GM12878 (cell line): ENCODE measurements around the gene MYO15A. TPM values are rescaled to one million over a fixed set of nuclear protein-coding genes. Genes with fewer than 3 reads are reported as not detected.
A peak's percentile ranks its signal among the peaks of the same experiment; 100 is the strongest.

Experiments
- ATAC-seq: fragments of 200-7000 bp; cut with Tn5 transposase; 3 replicates; pipeline ENCODE4 v1.9.1; 2020; ENCODE audit warnings: mild to moderate bottlenecking, moderate library complexity
- BruUV-seq: library from RNA; stranded (reverse); fragments of 400-500 nt; replicated peaks from 2 replicates; lab custom pipeline; 2021; lab: Mats Ljungman, UMichigan
- CTCF ChIA-PET: fragments of 300-600 bp; sonication (Branson Sonifier 250); formaldehyde crosslinking; extraction: SDS; loops from one replicate; lab custom pipeline; 2021; ENCODE audit warnings: inconsistent platforms; lab: Yijun Ruan, JAX
- POLR2A ChIA-PET: fragments of 350-600 bp; formaldehyde crosslinking; extraction: SDS; loops from one replicate; lab custom pipeline; 2021; ENCODE audit warnings: inconsistent platforms; lab: Charles Lee
- RAD21 ChIA-PET: fragments of 300-600 bp; sonication (Branson Sonifier 250); formaldehyde crosslinking; loops from one replicate; lab custom pipeline; 2023; ENCODE audit warnings: antibody characterized with exemption; ENCODE audit not compliant: unreplicated experiment; lab: Charles Lee
- SMC1A ChIA-PET: fragments of 300-600 bp; sonication (Branson Sonifier 250); formaldehyde crosslinking; loops from one replicate; lab custom pipeline; 2023; ENCODE audit not compliant: unreplicated experiment, uncharacterized antibody; lab: Charles Lee
- DNase-seq: peaks from one replicate; pipeline ENCODE4 v3.0.0-alpha.2; 2011; ENCODE audit warnings: low read depth, low spot score
- FAIRE-seq: peaks from 3 replicates; lab custom pipeline; 2011; peaks lifted over from hg19 to GRCh38; lab: Jason Lieb, UNC
- H2AFZ ChIP-seq: 2 replicates; pipeline ENCODE4 v1.6.0; 2011; ENCODE audit warnings: low read depth, low read length, control low read depth; ENCODE audit not compliant: control insufficient read depth
- H3K27ac ChIP-seq: 2 replicates; pipeline ENCODE4 v1.5.1; 2011; ENCODE audit warnings: control low read depth; ENCODE audit not compliant: control insufficient read depth, insufficient read depth
- H3K27me3 ChIP-seq, 2 experiments: replicated peaks in 1 of 2; 2 replicates each; pipeline versions ENCODE4 v1.6.0 to v1.6.1; 2011; ENCODE audit warnings: low read length in 1 of 2; ENCODE audit not compliant: control insufficient read depth in 2 of 2, insufficient read depth in 2 of 2
- H3K36me3 ChIP-seq, 2 experiments: 2 replicates each; pipeline ENCODE4 v1.5.1; 2011; ENCODE audit warnings: low read length in 1 of 2; ENCODE audit not compliant: control insufficient read depth in 2 of 2, insufficient read depth in 2 of 2
- H3K4me1 ChIP-seq: 2 replicates; pipeline ENCODE4 v1.6.1; 2011; ENCODE audit warnings: mild to moderate bottlenecking, low read length, moderate library complexity, mixed read lengths; ENCODE audit not compliant: control insufficient read depth, insufficient read depth
- H3K4me2 ChIP-seq: 2 replicates; pipeline ENCODE4 v1.6.0; 2011; ENCODE audit warnings: control low read depth; ENCODE audit not compliant: control insufficient read depth, insufficient read depth
- H3K4me3 ChIP-seq: fragments of 200-600 bp; sonication (generic); 2 replicates; pipeline ENCODE4 v1.5.1; 2016
- H3K79me2 ChIP-seq: 2 replicates; pipeline ENCODE4 v1.6.0; 2011; ENCODE audit warnings: low read length; ENCODE audit not compliant: control insufficient read depth, insufficient read depth
- H3K9ac ChIP-seq: 2 replicates; pipeline ENCODE4 v1.8.0; 2011; ENCODE audit warnings: low read length, control low read depth, mixed read lengths; ENCODE audit not compliant: control insufficient read depth, insufficient read depth
- H3K9me3 ChIP-seq: replicated peaks from 3 replicates; pipeline ENCODE4 v1.5.1; 2011; ENCODE audit warnings: mild to moderate bottlenecking, low read length; ENCODE audit not compliant: control insufficient read depth, insufficient read depth
- H4K20me1 ChIP-seq: 2 replicates; pipeline ENCODE4 v1.6.0; 2011; ENCODE audit not compliant: control insufficient read depth, insufficient read depth
- CBX5 ChIP-seq: sonication (generic); IDR thresholded peaks from 2 replicates; pipeline ENCODE4 v1.6.1; 2016; ENCODE audit warnings: low read depth, moderate library complexity, mild to moderate bottlenecking, inconsistent platforms
- CHD1 ChIP-seq: IDR thresholded peaks from 2 replicates; pipeline ENCODE4 v1.6.1; 2012; ENCODE audit warnings: low read depth, low read length, improper control_type of control experiment
- CHD2 ChIP-seq: IDR thresholded peaks from 2 replicates; pipeline ENCODE4 v1.6.1; 2011; ENCODE audit warnings: low read depth, low read length, improper control_type of control experiment, borderline replicate concordance
- CTCF ChIP-seq, 3 experiments: IDR thresholded peaks in 2 of 3; conservative IDR thresholded peaks in 1 of 3; 2 replicates each; pipeline ENCODE4 v1.5.1; 2011; ENCODE audit warnings: low read depth in 3 of 3, low read length in 3 of 3, mild to moderate bottlenecking in 3 of 3, control low read depth in 2 of 3, moderate library complexity in 2 of 3, inconsistent platforms in 1 of 3, mixed read lengths in 1 of 3; ENCODE audit not compliant: control insufficient read depth in 2 of 3, insufficient read depth in 1 of 3; ENCODE audit errors: extremely low read depth in 1 of 3
- PRDM15 ChIP-seq: fragments of 450-650 bp; formaldehyde crosslinking; IDR thresholded peaks from 2 replicates; pipeline ENCODE4 v1.4.0; 2020; ENCODE audit warnings: mild to moderate bottlenecking, moderate library complexity
- RB1 ChIP-seq: fragments of 450-650 bp; formaldehyde crosslinking; IDR thresholded peaks from 2 replicates; pipeline ENCODE4 v1.6.1; 2017; ENCODE audit warnings: mild to moderate bottlenecking, borderline replicate concordance
- SUPT20H ChIP-seq: IDR thresholded peaks from 2 replicates; pipeline ENCODE4 v1.6.1; 2011; ENCODE audit warnings: low read depth, mild to moderate bottlenecking, low read length, moderate library complexity, borderline replicate concordance; ENCODE audit not compliant: control insufficient read depth
- ZNF622 ChIP-seq: fragments of 450-650 bp; IDR thresholded peaks from 2 replicates; pipeline ENCODE4 v1.6.1; 2017; ENCODE audit warnings: mild to moderate bottlenecking, inconsistent platforms
- WGBS: methylation state at CpG from one replicate; pipeline ENCODE4 v1.1.6; 2016; ENCODE audit warnings: low lambda C conversion rate; ENCODE audit not compliant: insufficient replicate concordance, insufficient coverage; ENCODE audit errors: missing lambda C conversion rate; 5-methylcytosine and 5-hydroxymethylcytosine counted together
- in situ Hi-C: fragments of 300-500 bp; cut with MboI; formaldehyde crosslinking; loops from 9 replicates; pipeline ENCODE4 v1.14.3; 2018; ENCODE audit warnings: mixed read lengths
- intact Hi-C: fragments of 100-400 bp; cut with micrococcal nuclease; formaldehyde crosslinking; loops from one replicate; pipeline ENCODE4 v1.14.2; 2022; ENCODE audit not compliant: unreplicated experiment
- polyA plus RNA-seq, 11 experiments: library from polyadenylated mRNA; depleted of rRNA in 4 of 11; unstranded in 6 of 11; stranded (reverse) in 5 of 11; fragments of >200 nt; fragmentation: Nextera tagmentation in 4 of 11; fragmentation: Illumina TruSeq in 1 of 11; extraction: Ambion mirVana in 4 of 11; extraction: Trizol in 1 of 11; gene quantifications; 1 replicate in 1 of 11; 2 replicates in 10 of 11; pipeline versions ENCODE4 v1.2.1 to v1.2.3, GENCODE V29; 2011 to 2016; ENCODE audit warnings: inconsistent platforms in 2 of 11, missing spikeins in 2 of 11, low read depth in 1 of 11
- total RNA-seq, 4 experiments: library from RNA; depleted of rRNA in 3 of 4; stranded (reverse); fragments of >200 nt in 3 of 4; fragmentation: Illumina TruSeq in 1 of 4; extraction: Trizol in 1 of 4; gene quantifications; 2 replicates each; pipeline versions ENCODE4 v1.2.1 to v1.2.3, GENCODE V29; 2013 to 2021
- TF ChIP-seq, protein P1 (sequence below): IDR thresholded peaks from 2 replicates; pipeline ENCODE4 v1.6.1; 2011; ENCODE audit warnings: borderline replicate concordance, low read depth, mild to moderate bottlenecking, moderate library complexity, mixed read lengths, low read length; ENCODE audit not compliant: insufficient read depth; ENCODE audit errors: extremely low read length

Gene MYO15A
- total and polyA plus RNA-seq, 10 of the 15 experiments (the other 5 are each of a cell fraction or from before 2014, with no cell fraction given): 0.03 to 0.77 (median 0.21) TPM; not detected in 4

GRCh38 chr17:18190628-18191235 lies 82.2 kb downstream of the MYO15A start (continued):
- TF ChIP-seq CTCF (IDR thresholded peaks at IDR 0.05 in 2 of 3, conservative IDR thresholded peaks at IDR 0.05 in 1 of 3; ENCODE audit: control insufficient read depth in 2 of 3, extremely low read depth in 1 of 3, insufficient read depth in 1 of 3, low read depth in 3 of 3, low read length in 3 of 3): no peak

DNA sequence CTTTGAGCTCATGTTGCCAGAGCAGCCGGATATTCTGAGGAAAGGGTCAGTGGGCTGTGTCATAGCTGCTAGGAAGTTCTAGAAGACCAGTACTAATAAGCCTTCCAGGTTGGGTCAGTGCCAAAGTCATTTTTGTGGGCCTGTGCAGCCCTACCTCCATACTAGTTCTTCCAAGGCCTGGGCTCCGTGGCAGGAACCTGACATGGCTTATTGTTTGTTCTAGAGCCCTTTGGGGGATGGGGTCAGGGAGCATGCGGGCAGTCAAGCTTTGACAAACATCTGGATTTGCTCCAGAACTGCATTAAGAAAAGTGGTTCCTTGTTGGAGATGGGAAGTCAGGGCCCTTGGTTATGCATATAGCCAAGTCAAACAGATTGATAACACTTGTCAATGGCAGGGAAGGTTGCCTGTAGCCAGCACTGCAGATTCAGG lies 82.7 kb downstream of the MYO15A start:
- no TSS peak for BruUV-seq
- FAIRE-seq (no peak), ATAC-seq (no peak), DNase-seq (no peak)
- ChIA-PET RAD21 (interaction anchor here (4.5 kb wide), 1 partner anchor 50 kb away, joined by 28 read pairs; no protein-coding TSS in a partner anchor), POLR2A (interaction anchor here (2.1 to 2.3 kb wide), 2 partner anchors 7 to 12 kb away, joined by 6 read pairs; no protein-coding TSS in a partner anchor), SMC1A (interaction anchor here (1.1 kb wide), 1 partner anchor 49 kb away, joined by 4 read pairs; no protein-coding TSS in a partner anchor), CTCF (interaction anchor here (0.5 to 3.6 kb wide), 4 partner anchors 8 to 53 kb away, joined by 3 to 24 read pairs (median 11); no protein-coding TSS in a partner anchor)
- Histone ChIP-seq H3K4me3 (peak overlapping the region; percentile 16; the same call in 1 of the 2 replicates), H3K36me3 (peaks cover 14 to 39% of the 10 kb centered on the region in 2 experiments), H2AFZ (no peak overlapping the region), H3K4me1 (no peaks in the 10 kb centered on the region; the same call in 1 of the 2 replicates), H3K27me3 (no peaks in the 10 kb centered on the region), H3K79me2 (peaks cover 69% of the 10 kb centered on the region), H3K9me3 (no peaks in the 10 kb centered on the region), H3K9ac (no peak overlapping the region), H3K4me2 (peak overlapping the region; percentile 75), H3K27ac (no peak overlapping the region), H4K20me1 (peaks cover 32% of the 10 kb centered on the region)
- 80% methylated on average over 3 of the region's 3 CpGs for WGBS
- in situ Hi-C loops: no loop called here
- intact Hi-C loops: no loop called here
- TF ChIP-seq ZNF622: no peak
- no peak for TF ChIP-seq PRDM15 (CRISPR knock-in tag)
- TF ChIP-seq SUPT20H: no peak
- TF ChIP-seq CHD1: no peak
- TF ChIP-seq, protein P1, sequence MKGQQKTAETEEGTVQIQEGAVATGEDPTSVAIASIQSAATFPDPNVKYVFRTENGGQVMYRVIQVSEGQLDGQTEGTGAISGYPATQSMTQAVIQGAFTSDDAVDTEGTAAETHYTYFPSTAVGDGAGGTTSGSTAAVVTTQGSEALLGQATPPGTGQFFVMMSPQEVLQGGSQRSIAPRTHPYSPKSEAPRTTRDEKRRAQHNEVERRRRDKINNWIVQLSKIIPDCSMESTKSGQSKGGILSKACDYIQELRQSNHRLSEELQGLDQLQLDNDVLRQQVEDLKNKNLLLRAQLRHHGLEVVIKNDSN: no peak
- TF ChIP-seq RB1: no peak
- no peak for TF ChIP-seq CBX5
- no peak for TF ChIP-seq CHD2
